Erythroblast (primary cell): ENCODE results near the gene CCNQ.

Experiments used
- GATA1 ChIP-seq: IDR thresholded peaks from 2 replicates; pipeline ENCODE4 v1.6.1; 2011; ENCODE audit warnings: low read depth, mild to moderate bottlenecking, control low read depth, low read length, moderate library complexity
- POLR2A ChIP-seq: IDR thresholded peaks from 2 replicates; pipeline ENCODE4 v1.6.1; 2011; ENCODE audit warnings: mild to moderate bottlenecking, low read length

DNA sequence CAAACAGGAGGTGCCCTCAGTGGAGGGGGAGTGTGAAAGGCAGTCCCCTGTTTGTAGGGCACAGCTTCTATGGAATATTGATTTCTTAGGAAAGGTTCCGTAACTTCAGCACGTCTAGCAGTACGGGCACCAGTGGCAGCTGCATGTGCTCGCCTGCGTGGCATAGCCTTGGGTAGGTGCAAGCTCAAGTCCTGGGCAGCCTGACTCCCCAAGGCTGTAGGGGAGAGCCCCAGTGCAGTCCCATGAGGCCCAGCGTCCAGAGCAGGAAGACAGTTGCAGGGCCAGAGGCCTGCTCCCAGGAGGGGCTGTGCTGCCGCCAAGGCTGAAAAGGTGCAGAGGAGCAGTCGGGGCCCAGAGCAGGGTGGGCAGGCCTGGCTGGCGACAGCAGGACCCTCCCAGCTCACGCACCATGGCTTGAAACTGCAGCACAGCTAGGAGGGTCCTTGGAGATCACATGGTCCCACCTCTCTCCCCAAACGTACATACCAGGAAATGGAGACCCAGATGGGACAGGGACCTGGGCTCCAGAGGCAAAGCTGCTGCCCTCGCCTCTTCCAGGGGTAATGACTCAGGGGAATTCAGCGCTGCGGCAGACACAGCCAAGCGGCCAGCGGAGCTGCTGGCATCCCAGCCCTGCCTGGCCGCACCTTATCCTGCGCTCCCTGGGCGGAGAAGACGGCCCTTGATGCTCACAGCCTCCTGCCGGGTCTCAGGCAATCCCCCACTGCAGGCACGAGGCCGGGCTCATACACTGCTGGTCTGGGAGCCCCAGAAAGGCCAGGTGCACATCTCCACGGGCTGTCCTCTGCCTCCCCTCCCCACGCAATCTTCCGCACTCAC lies 42.0 kb upstream of the CCNQ start:
- TF ChIP-seq POLR2A, result no peak
- TF ChIP-seq GATA1, result no peak
